HG03521 (cell line): ENCODE results near the gene NTM.

ENCODE experiments used
- ATAC-seq: cut with Tn5 transposase; IDR thresholded peaks from one replicate; pipeline ENCODE4 v1.9.1; 2021; ENCODE audit warnings: mild to moderate bottlenecking, moderate library complexity; ENCODE audit not compliant: unreplicated experiment

Gene NTM

GRCh38 chr11:131458421-131458820 is 88.0 kb downstream of the NTM start:
- no peak for ATAC-seq

GRCh38 chr11:131460931-131461330 is 90.5 kb downstream of the NTM start:
- no peak for ATAC-seq

- ATAC-seq: no peak
Measured at GRCh38 chr11:131462622-131463021, 92.2 kb downstream of the NTM start.

- no peak for ATAC-seq
Measured at GRCh38 chr11:131463162-131463561, 92.7 kb downstream of the NTM start.

GRCh38 chr11:131463649-131464425 is 93.4 kb downstream of the NTM start:
- no peak for ATAC-seq

DNA sequence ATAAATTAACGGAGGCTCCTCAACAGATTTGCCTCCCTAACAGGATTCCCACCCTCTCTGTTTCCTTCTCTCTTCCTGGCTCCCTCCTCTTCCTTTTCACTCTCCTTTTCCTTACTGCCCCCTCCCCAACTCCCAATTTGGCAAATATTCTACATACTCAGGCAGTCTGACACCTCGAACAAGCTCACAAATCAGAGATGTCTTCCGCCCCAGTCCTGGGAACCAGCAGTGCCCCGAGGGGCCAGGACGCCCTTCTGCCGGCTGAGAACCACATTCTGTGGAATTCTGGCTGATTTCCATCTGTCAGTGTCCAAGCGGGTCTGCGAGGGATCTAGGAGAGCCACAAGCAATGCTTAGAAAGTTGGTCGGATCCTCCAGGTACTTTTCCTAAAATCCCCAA is 94.0 kb downstream of the NTM start:
- ATAC-seq: no peak

- ATAC-seq: no peak
Measured at GRCh38 chr11:131465039-131465438, 94.6 kb downstream of the NTM start.

DNA sequence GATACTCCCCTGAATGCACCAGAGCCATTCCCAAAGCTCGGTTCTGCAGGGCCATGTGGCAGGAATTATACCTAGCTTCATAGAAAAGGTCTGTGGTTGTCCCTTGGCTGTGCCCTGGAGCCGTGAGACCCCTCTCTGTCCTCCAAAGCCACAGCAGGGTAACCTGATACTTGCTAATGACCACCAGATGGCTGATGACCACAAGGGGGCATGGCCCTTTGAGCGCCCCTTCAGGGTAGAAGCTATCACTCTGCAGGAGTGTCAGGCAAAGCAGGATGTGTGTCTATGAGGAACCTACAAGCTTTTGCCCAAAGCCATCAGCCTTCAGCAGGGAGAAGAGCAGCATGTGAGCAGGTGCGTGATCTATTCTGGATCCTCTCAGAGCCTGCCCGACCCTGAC is 95.3 kb downstream of the NTM start:
- ATAC-seq: no peak

DNA sequence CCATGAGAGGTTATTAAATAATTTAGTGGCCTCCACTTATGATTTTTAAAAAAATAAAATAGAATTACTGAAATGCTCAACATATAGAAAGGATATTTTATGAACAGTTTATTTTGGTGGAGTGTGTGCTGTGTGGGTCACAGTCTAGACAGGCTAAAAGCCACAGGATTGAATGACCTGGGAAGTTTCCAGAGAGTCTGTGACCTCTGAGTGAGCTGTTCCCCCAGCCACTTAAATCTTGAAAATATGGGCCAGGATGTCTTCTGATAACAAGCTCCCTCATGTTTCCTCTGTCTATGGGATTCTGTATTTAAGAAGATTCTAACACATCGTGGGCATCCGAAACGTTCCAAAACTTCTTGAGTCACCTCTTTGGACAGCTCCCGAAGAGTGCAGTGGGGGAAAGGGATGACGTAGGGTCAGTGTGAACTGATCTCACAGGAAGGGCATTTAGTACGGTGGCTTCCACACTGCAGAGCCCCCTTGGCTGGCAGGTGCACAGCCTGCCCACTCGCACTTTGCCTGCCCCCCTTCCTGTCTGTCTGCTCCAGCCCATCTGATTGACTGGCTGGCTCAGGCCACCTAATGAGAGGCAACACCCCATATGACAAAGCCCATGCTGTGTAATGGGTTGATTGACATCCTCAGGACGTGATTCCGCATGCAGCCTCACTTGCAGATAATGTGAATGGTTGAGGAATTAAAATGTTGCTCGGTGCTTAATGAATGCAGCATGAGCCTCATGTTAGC is 97.4 kb downstream of the NTM start:
- ATAC-seq: no peak

DNA sequence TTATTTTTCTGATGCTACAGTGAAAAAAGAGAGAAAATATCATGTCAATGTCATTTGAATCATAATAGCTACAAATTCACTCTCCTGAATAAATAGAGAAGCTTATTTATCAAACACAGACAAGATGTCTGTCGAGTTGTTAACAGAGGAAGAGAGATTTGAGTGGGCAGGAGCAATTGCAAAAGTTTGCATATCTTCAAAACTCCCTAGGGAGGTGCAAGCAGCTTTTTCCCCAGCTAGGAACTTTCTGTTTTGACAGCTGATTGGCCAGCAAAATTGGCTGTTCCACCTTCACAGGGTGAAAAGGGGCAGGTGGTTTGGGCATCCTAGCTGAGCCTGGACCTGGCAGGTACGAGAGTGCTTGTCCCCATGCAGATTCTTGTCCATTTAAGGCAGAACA is 98.2 kb downstream of the NTM start:
- no peak for ATAC-seq

GRCh38 chr11:131470216-131470925 is 100.0 kb downstream of the NTM start:
- no peak for ATAC-seq

GRCh38 chr11:131471976-131472375 is 101.6 kb downstream of the NTM start:
- no peak for ATAC-seq

- no peak for ATAC-seq
Measured at GRCh38 chr11:131474947-131475346, 104.5 kb downstream of the NTM start.

DNA sequence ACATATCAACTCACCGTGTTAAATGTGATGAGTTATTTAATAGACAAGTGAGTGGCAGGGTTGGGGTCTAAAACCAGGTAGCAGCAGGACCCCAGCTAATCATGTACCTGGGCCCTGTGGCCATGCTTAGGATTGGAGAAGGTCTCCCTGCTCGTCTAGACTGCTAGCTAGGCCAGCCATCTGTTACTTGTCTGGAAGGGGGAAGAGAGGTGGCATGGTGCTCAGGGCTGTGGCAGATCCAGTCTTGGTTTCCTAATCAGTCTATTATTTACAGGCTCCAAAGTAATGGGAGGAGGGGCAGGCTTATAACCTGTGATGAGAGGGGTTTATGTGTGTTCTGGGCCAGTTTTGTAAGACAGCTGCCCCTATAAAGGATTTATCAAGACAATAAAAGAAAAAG is 105.9 kb downstream of the NTM start:
- no peak for ATAC-seq

DNA sequence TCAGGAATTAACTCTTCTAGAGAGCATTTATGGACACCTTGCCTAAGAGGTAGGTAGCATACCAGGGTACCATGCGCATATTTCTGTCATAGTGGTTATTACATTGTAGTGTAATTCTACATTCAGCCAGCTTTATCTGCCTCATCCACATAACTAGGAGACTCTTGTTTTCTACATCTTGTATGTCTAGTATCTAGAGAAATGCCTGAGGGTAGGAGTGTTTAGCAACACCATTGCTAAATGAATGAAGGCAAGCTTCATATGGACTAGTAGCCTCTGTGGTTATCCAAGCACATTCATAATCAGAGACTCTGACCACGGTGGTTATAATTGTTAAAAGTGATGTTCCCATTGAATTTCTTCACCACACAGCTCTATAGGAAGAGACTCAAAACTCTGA is 107.9 kb downstream of the NTM start:
- no peak for ATAC-seq

DNA sequence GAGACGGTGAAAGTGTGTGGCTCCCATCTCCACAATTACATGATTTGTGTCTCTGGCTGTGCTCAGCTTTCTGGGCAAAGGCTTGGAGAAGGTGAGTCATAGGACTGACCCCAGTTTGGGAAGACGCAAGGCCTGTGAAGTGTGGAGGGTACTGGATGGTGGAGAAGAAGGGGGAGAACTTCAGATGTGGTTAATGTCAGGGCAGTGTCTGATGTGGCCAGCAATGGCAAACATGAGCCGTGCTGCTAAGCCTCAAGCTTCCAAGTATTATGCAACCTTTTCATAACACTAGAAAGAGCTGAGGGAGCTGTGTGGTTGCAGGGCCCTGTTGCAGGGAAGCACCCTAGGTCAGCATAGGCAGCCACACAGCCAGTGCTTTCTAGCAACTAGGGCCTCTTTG is 110.9 kb downstream of the NTM start:
- no peak for ATAC-seq

DNA sequence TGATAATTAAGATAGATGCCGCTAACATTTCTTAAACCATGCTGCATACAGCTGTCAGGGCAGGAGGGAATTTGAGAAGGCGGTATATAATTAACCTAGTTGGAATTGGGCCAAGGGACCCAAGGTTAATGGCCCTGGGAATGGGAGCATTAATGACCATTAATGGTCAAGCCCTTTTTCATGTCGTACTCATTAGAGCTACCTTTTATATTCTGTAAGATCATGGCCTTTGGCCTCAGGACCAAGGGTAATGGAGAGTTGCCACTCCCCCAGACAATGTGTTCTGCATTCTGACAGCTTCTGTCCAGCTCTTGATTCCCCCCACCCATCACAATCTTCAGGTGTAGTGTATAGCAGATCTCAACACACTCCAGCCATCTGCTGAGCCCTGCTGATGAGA is 111.6 kb downstream of the NTM start:
- ATAC-seq: no peak

DNA sequence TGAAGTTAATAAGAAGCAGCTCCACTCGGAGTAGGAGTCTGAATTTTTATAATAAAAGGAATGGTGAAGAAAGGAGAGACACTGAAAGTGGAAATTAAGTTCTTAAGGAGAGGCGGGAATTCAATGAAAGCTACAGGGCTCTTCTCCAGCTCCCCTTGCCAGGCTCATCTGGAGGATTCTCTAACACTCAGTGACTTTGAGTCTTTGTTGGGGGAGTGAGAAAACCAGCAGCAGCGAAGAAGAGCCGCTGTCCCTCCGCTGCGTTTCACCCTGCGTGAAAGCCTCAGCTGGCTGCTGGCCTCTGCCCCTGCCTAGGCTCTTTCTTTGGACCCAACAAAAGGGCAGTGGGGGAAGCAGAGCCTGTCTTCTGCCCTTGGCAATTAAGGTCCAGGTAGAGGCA is 113.0 kb downstream of the NTM start:
- ATAC-seq: no peak

- no peak for ATAC-seq
Measured at GRCh38 chr11:131483877-131484276, 113.5 kb downstream of the NTM start.

DNA sequence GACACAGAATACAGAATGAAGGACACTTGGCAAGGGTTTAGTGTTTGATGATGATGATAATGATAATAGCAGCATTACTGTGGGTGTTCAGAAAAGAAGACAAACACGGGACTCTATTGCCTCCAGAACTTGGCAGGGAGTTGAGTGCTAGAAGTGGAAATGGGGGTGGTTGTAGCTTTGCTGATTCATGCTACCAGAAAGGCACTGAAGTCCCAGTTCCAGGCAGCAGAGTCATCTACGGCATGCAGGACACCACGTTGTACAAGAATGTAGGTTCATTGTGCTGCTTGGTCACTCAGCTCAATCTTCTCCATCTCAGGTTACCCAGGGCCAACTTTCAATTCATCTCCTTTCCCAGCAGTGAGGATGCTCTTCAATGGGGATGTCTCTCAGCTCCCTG is 115.7 kb downstream of the NTM start:
- ATAC-seq: no peak

DNA sequence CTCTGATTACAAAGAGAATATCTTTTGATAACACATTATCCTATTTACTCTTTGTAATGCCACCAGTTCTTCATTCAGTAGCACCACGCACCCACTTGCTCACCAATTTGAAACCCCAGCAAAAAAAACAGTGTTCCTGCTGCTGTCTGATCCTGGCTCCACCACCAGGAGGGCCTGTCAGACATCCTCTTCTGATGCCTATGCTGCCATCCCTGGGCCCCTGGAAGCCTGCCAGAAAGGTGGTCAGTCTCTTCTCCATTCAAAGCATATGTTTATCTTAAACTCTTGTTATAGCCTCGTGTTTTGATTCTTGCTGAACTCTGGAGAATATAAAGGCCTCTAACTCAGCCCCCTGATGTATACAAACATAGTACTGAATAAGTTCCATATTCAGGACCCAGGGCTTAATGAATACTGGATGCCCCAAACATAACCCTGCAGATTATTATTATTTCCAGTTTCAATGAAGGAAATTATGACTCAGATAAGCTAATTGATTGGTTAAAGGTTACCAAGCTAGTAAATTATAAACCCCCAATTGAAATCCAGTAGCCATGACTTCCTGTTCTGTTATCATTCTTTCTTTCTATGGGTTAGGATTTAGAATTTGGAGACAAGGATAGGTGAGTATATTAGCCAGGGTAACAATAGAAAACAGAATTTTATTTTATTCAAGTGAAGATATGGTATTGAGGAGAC is 116.7 kb downstream of the NTM start:
- ATAC-seq: no peak
